Raji (cell line): ENCODE results near the gene ATF7.

Source experiments
- POLR2A ChIP-seq: IDR thresholded peaks from 2 replicates; pipeline ENCODE4 v1.6.1; 2011; ENCODE audit warnings: low read depth, low read length, control low read depth; ENCODE audit not compliant: insufficient read depth

Gene ATF7

DNA sequence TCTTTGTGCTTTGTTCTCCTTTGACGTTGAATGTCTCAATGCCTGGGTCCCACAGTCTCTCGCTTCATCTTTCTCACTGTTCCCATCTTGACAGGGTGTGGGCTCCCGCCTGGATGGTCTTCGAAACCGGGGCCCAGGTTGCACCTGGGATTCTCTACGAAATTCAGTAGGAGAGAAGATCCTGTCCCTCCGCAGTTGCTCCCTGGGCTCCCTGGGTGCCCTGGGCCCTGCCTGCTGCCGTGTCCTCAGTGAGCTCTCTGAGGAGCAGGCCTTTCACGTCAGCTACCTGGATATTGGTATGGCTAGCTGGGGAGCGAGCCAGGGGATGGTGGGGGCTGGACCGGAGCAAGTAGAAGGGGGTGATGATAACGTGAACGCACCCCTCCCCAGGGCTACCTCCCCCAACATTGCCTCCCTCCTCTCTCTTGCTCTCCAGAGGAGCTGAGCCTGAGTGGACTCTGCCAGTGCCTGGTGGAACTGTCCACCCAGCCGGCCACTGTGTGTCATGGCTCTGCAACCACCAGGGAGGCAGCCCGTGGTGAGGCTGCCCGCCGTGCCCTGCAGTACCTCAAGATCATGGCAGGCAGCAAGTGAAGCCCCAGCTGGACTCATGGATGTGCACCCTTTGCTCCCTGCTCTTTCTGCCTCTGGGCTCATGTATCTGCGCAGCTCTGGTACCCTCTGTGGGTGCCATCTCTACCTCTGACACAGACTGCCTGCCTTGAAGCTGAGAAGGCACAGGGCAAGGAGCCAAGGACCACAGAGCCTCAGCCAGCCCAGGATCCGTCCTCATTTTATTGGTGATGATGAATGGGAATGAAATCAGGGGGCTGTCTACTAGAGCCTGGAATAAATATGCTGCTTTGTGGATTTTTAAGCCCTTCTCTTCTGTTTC, 120.4 kb downstream of the ATF7 start:
- TF ChIP-seq POLR2A, result no peak

DNA sequence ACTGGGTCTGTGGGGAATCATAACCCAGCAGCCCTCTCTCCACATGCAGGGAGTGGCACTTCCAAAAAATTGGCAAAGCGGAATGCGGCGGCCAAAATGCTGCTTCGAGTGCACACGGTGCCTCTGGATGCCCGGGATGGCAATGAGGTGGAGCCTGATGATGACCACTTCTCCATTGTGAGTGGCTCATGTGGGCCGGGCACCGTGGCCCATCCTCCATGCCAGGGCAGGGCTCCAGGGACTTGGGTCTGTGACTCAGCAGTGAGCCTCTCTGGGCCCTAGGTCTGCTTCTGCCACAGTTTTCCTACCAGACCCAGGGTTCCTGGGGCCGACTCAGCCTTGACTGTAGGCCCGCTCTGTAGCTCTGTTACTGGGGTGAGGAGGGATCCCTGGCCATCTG, 121.1 kb downstream of the ATF7 start:
- TF ChIP-seq POLR2A, result no peak

DNA sequence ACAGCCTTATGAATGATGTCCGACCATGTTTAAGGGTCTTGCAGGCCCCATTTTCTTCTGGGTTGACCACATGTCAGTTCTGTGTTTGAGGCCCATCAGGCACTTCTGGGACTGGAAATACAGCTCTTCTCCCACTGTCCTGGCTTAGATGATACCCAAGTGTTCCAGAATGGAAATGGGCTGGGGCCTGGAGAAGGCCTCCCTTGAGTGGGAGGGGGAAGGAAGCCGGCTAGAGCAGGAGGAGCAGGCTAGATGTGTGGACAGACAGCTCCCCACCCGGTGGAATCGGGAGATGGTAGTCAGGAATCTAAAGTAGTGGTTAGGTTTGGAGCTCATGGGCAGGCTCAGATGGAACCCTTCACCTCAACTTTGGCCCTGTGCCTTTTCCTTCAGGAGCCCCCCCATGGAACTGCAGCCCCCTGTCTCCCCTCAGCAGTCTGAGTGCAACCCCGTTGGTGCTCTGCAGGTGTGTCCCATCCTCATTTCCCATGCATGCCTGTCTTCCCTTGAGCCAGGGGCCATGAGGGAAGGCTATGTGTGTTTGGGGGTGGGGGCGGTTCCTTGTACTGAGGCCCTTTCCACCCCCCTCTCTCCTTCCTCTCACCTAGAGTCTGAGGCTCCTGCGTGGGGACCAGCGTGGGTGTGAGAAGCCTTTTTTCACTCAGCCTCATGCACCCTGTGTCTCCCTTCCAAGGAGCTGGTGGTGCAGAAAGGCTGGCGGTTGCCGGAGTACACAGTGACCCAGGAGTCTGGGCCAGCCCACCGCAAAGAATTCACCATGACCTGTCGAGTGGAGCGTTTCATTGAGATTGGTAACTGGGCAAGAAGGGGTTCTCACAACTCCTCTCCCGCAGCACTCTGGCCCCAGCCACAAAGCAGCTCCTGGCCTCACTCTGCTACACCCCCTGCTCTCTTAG, 121.9 kb downstream of the ATF7 start:
- TF ChIP-seq POLR2A, result no peak

DNA sequence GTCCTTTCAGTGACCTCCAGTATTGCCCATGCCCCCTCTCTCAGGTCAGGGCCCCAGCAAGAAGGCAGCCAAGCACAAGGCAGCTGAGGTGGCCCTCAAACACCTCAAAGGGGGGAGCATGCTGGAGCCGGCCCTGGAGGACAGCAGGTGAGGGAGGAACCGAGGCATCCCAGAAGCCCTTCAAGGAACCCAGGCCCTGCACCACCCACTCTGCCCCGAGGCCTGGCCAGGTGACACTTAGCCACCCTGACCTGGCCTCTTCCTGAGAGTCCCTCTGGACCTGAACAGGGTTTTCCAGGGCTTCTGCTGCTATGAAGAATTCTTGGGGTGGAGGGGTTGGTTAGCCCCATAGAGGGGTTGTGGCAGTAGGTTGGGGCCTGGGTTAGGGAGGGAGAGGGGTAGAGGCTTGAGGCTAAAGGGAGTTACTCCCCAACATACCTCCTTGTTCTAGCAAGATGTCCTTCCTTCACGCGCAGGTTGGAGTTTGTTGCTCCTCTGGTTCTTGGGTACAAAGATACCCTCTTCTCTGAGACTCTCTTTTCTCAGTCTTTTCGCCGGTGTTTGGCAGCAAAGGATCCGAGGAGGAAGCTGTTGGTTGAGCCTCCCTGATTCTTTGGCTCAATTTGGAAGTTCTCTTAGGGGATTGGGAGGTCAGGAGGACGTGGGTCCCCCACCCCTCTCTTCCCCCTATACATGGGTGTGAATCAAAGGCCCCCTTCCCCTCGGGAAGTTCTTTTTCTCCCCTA, 123.0 kb downstream of the ATF7 start:
- TF ChIP-seq POLR2A, result no peak

DNA sequence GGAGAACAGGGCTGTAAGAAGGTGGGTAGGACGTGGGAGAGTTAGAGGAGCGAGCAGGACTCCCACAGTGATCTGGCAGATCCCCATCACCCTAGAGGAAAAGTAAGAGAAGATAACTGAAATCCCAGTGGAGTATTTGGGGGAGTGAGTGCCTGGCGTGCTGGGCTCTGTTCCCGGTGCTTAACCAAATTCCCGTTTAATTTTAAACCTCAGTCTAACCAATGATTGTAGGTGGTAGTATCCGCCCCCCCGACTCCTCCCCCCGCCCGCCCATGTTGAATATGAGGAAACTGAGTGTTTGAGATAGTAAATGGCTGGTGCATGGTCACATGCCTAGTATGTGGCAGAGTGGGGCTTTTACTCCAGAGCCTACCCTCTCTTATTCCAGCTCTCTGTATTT, 123.9 kb downstream of the ATF7 start:
- no peak for TF ChIP-seq POLR2A

DNA sequence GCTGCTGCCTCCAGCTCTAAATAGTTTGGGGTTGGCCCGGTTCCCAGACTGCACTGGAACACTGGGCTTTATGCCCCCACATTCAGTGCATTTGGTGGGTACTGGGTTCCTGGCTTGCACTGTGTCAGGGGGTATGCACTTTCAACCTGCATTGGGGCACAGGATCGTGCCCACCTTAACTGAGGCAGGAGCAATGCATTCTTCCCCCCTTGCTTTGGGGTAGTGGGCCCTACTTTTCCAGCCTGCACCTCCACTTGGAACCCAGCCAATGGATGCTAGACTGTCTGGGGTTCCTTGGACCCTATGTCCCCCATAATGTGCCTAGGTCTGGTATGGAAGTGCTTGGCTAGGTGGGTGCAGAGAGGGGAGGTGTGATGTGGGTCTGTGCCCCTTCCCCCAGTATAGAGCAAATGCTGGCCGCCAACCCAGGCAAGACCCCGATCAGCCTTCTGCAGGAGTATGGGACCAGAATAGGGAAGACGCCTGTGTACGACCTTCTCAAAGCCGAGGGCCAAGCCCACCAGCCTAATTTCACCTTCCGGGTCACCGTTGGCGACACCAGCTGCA, 124.5 kb downstream of the ATF7 start:
- peak; percentile 30; the same call in 1 of the 2 replicates for TF ChIP-seq POLR2A

DNA sequence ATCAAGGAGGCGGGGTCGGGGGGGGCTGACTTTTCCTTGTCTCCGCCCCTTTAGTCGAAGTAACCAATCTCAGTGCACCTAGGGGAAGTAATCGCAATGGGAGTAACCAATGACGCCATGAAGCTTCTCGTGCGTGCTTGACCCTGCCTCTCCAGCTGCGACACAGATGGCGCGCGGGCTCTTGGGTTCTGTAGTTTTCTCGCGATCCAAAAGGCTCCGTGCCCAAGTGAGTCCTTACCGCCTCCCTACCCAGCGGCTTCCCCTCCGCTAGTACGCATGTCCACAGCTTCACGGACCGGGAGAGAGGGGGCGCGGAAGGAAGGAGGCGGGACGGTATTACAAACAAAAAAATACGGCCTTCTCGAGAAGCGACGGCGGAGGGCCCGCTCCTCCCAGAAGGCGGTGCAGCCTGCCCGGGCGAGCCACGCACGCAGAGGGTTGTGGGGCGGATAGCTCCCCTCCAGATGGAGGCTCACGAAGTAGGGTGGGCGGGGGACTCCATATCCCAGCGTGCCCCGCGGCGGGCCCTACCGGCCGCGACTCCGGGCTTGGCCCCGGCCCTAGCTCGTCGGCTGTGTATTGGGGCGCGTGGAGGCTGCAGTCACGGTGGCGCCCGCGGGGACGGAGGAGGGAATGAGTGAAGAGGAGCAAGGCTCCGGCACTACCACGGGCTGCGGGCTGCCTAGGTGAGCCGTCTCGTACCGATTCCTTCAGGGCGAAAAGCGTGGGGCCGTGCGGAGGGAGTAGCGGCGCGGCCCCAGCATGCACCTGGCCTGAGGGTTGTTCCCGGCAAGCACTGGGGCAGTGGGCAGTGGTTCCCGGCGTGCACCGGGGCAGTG, 125.2 kb downstream of the ATF7 start, which contains the start of gene TARBP2:
Gene TARBP2, plus strand, starts transcription at position 508 of the 839 bp plus-strand sequence. Its CDS starts 126 bp downstream, at position 634.
- TF ChIP-seq POLR2A, result peak; percentile 92

DNA sequence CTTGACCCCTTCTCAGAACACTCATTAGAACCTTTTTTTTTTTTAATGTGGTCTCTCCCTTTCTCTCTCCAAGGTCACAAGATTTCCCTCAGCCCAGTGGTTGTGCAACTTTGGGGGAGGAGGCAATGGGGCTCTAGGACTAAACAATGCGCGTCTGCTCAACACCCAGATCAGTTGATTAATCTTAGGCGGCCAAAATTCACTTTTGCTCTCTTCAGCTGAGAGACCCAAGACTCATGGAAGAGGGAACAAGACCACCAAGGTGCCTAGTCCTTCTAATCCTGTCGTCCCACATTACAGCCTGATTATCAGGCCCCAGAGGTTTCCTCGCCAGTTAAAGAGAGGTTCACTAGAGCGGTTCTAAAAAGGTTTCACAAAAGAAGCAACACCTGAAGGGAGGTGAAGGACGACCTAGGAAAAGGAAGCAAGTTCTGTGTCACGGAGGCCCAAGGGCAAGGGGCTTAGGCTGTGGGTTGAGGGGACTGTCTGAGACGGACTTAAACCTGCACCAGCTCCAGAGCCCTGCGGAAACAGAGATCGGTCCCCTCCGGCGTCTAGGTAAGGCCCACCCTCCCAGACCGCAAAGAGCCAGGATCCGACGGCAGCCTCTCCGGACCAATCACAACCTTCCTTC, 125.9 kb downstream of the ATF7 start:
- TF ChIP-seq POLR2A, result peak; percentile 88

DNA sequence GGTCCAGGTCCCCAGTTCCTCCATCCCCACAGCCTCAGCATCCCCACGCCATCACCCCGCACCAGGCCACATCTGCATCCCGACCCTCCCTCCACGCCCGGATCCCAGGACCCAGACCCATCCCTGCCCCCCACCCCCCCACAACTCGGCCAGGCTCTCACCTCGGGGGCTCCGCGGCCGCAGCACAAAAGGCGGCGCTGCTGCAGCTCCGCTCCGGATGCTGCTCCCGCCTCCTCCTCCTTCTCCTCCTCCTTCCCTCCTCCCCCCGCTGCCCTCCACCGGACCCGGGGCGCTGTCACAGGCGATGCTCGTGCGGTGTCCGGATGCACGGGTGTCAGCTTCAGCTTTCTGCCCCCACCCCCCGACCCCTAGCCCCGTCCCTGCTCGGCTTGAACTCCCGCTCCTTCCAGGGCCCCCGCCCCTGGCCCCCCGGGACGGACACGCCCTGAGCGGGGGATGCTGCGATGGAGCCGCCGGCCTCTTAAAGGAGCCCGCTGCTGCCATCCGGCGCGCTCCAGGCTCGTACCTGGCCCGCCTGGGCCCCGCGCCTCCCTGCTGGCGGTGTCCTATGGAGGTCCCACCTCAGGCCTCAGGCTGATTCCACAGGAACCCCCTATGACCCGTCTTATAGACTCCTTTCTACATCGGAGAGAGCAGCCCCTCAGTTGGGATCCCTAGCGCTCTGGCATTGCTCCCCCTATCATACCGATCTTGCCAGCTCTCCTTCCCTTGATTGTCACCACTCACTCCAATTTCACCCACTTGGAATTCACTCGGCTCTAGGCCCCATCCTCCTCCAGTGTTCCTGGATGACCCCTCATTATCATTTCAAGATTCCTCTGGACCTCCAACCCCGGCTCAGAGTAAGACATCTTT, 126.7 kb downstream of the ATF7 start, which contains the start of gene MAP3K12:
Gene MAP3K12, minus strand, starts transcription at position 193 of the 876 bp plus-strand sequence. CDS start 12,067 bp downstream, outside the sequence.
- peak; percentile 54 for TF ChIP-seq POLR2A

DNA sequence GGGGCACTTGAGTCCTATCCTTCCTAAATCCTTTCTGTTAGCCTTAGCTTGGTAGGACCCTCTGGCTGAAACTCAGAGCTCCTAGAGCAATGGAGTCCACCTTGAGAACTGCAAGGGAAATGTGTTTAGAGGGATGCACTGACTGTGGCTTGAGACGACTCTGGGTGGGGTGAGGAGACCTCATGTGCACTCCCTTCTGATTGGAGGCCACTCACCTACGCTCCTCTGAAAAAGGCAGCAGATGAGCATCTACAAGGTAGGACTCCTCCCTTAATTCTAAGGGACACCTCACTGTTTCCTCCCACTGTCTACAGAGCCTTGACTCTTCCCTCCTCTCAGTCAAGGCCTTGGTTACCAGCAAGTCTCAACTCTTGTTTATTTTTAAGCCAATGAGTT, 127.9 kb downstream of the ATF7 start:
- TF ChIP-seq POLR2A, result no peak

DNA sequence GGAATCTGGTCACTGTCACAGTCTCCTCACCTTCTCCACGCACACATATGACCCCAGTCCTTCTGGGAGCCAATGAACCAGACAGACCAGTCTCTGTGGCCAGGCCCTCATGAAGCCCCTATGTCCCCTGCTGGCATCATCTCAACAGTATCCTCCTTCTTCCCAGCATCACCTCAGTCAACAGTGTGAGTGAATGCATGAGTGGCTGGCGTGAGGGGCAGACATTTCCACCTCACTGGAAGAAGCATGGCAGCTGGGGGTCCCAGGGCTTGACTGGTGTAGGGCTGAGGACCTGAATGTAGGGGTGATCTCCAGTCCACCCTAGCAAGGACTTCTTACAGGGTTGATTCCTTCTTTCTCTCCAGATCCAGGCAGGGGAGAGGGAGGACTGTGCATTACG, 128.7 kb downstream of the ATF7 start:
- TF ChIP-seq POLR2A, result no peak

DNA sequence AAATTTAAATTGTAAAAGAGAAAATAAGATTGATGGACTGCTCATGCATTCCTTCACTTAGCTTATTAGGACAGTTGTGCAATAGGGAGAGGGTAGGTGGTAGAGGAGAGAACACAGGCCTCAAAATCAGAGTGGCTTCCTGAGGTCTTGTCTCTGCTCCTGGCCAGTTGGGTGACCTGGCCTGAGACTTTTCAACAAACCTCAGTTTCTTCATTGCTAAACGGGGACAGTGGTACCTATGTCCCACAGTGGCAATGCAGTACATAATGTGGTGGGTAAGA, 129.5 kb downstream of the ATF7 start:
- no peak for TF ChIP-seq POLR2A
